Tibial nerve (tissue), 4 donors: ENCODE measurements around the gene ARTN. TPM values are rescaled to one million over a fixed set of nuclear protein-coding genes. Genes with fewer than 3 reads are reported as not detected.

Experiments used
- DNase-seq, 2 donors: peaks; one replicate each; pipeline ENCODE4 v3.0.0-alpha.2; 2019; ENCODE audit warnings: low spot score in 2 of 2
- H3K27ac ChIP-seq, 4 donors: fragments of 200-600 bp; sonication (generic) in 3 of 4; one replicate each; pipeline ENCODE4 v1.5.1; 2017 to 2019; ENCODE audit warnings: mild to moderate bottlenecking in 1 of 4
- H3K27me3 ChIP-seq, 2 donors: fragments of 200-600 bp; sonication (generic) in 1 of 2; one replicate each; pipeline versions ENCODE4 v1.5.1 to v1.6.0; 2017 to 2019
- H3K36me3 ChIP-seq, 3 donors: fragments of 200-600 bp; sonication (generic); one replicate each; pipeline ENCODE4 v1.5.1; 2018 to 2019
- H3K4me1 ChIP-seq, 4 donors: fragments of 200-600 bp; sonication (generic) in 3 of 4; one replicate each; pipeline ENCODE4 v1.5.1; 2017 to 2019
- H3K4me3 ChIP-seq, 4 donors: fragments of 200-600 bp; sonication (generic) in 3 of 4; one replicate each; pipeline ENCODE4 v1.5.1; 2017 to 2019; ENCODE audit warnings: mild to moderate bottlenecking in 1 of 4, moderate library complexity in 1 of 4
- H3K9me3 ChIP-seq, 4 donors: fragments of 200-600 bp; sonication (generic) in 3 of 4; one replicate each; pipeline ENCODE4 v1.5.1; 2017 to 2019
- EP300 ChIP-seq, 2 donors: sonication (generic); formaldehyde crosslinking; IDR thresholded peaks; one replicate each; pipeline ENCODE4 v1.6.1; 2017; ENCODE audit warnings: antibody characterized with exemption in 2 of 2, mild to moderate bottlenecking in 1 of 2
- POLR2A ChIP-seq, 2 donors: fragments of 450-650 bp; IDR thresholded peaks; one replicate each; pipeline ENCODE4 v1.6.1; 2017; ENCODE audit warnings: antibody characterized with exemption in 2 of 2, mild to moderate bottlenecking in 2 of 2, moderate library complexity in 2 of 2
- WGBS, 2 donors: methylation state at CpG; one replicate each; pipeline ENCODE4 v1.1.5; 2018; 5-methylcytosine and 5-hydroxymethylcytosine counted together
- total RNA-seq, 4 donors: library from RNA; depleted of rRNA; stranded (reverse); fragments of >200 nt; gene quantifications; one replicate each; pipeline ENCODE4 v1.1.0, GENCODE V29; 2016
- TF ChIP-seq, protein P1 (sequence below), 5 experiments: fragments of 200-600 bp in 3 of 5; fragments of 450-650 bp in 2 of 5; sonication (generic) in 3 of 5; IDR thresholded peaks; one replicate each; pipeline ENCODE4 v1.5.1; 2016 to 2019; ENCODE audit warnings: antibody characterized with exemption in 5 of 5, mild to moderate bottlenecking in 3 of 5, moderate library complexity in 2 of 5

Gene ARTN
- total RNA-seq, 4 donors from 2014 or later, result 0.66 to 1.4 TPM; not detected in 2

GRCh38 chr1:43946236-43947060, 12.8 kb downstream of the ARTN start, which contains the start of gene IPO13:
IPO13 (plus strand) TSS chr1:43946950; CDS start chr1:43947601, 651 bp downstream.
- H3K9me3 ChIP-seq, result no peaks in the 10 kb centered on the region
- H3K27ac ChIP-seq, result peak within 1 kb of the TSS; percentile 75 to 97 (median 94)
- 0% methylated on average over 40 to 41 of the region's 74 CpGs for WGBS, 2 donors
- no peaks in the 10 kb centered on the region for H3K27me3 ChIP-seq
- peaks cover 0 to 43% (median 24%) of the 10 kb centered on the region in 4 donors for H3K4me1 ChIP-seq
- H3K36me3 ChIP-seq, result peaks cover 0 to 22% (median 5%) of the 10 kb centered on the region in 3 donors
- peak; percentile 88 to 91 for DNase-seq
- H3K4me3 ChIP-seq, result peak within 1 kb of the TSS; percentile 44 to 79 (median 62)
- TF ChIP-seq, protein P1, sequence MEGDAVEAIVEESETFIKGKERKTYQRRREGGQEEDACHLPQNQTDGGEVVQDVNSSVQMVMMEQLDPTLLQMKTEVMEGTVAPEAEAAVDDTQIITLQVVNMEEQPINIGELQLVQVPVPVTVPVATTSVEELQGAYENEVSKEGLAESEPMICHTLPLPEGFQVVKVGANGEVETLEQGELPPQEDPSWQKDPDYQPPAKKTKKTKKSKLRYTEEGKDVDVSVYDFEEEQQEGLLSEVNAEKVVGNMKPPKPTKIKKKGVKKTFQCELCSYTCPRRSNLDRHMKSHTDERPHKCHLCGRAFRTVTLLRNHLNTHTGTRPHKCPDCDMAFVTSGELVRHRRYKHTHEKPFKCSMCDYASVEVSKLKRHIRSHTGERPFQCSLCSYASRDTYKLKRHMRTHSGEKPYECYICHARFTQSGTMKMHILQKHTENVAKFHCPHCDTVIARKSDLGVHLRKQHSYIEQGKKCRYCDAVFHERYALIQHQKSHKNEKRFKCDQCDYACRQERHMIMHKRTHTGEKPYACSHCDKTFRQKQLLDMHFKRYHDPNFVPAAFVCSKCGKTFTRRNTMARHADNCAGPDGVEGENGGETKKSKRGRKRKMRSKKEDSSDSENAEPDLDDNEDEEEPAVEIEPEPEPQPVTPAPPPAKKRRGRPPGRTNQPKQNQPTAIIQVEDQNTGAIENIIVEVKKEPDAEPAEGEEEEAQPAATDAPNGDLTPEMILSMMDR (IDR thresholded peaks at IDR 0.05), result peak; percentile 64 to 92 (median 87)
- TF ChIP-seq POLR2A (IDR thresholded peaks at IDR 0.05) (peak in 1 of 2 donors; percentile 53), EP300 (IDR thresholded peaks at IDR 0.05) (peak; percentile 54 to 91)

DNA sequence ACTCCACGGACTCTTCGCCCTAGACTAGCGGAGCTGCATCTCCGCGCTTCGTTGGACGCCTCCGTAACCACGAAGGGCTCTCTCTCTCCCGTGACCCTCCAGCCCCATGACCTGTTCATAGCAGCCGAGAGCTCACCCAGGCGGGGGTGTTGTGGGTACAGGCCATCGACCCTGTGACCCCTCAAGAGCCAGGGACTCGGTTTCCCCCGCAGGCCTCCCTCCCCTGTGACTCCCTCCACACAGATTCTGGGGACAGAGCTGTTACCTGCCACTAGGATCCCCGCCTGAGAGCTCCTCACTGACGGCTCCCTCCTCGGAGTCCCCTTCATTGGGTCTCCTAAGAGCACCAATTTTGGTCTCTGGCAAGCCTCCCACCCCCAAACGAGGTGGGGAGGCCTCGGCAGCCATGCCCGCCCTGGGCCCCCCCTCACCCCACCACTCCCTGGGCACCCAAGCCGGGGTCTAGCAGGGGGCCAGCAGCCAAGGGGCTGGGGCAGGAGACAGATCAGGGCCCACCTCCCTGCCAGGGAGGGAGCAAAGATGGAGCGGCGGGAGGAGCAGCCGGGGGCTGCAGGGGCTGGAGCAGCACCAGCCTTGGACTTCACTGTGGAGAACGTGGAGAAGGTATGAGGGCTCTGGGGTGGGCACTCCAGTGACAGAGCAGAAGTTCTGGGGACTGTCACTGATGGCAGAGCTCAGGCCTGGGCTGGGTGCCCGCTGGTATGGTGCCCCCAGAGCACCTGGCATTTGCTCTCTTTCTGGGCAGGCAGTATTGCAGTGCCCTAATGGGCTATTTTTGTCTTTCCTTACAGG, 13.7 kb downstream of the ARTN start:
- H3K36me3 ChIP-seq, result peaks cover 0 to 22% (median 5%) of the 10 kb centered on the region in 3 donors
- DNase-seq, result peak in 1 of 2 donors; percentile 21
- WGBS, 2 donors, result 5 to 6% methylated on average over 21 to 27 of the region's 27 CpGs

GRCh38 chr1:43947874-43948437, 14.4 kb downstream of the ARTN start:
- Histone ChIP-seq H3K9me3 (no peaks in the 10 kb centered on the region), H3K4me3 (peak overlapping the region; percentile 44 to 79 (median 62)), H3K4me1 (peaks cover 0 to 46% (median 24%) of the 10 kb centered on the region in 4 donors), H3K36me3 (peaks cover 0 to 22% (median 5%) of the 10 kb centered on the region in 3 donors), H3K27ac (peak overlapping the region in 3 of 4 donors; percentile 75 to 97 (median 94)), H3K27me3 (no peaks in the 10 kb centered on the region)
- no peak for DNase-seq
- TF ChIP-seq, protein P1 (IDR thresholded peaks at IDR 0.05), result no peak
- no peak for TF ChIP-seq EP300 (IDR thresholded peaks at IDR 0.05)
- no peak for TF ChIP-seq POLR2A (IDR thresholded peaks at IDR 0.05)
- 17 to 21% methylated on average over 3 of the region's 3 CpGs for WGBS, 2 donors

More for the DNA sequence above, 13.7 kb downstream of the ARTN start:
- peaks cover 0 to 43% (median 24%) of the 10 kb centered on the region in 4 donors for H3K4me1 ChIP-seq
- H3K9me3 ChIP-seq, result no peaks in the 10 kb centered on the region
- peak overlapping the region; percentile 75 to 97 (median 94) for H3K27ac ChIP-seq
- no peaks in the 10 kb centered on the region for H3K27me3 ChIP-seq
- TF ChIP-seq, protein P1 (IDR thresholded peaks at IDR 0.05), result no peak
- H3K4me3 ChIP-seq, result peak overlapping the region; percentile 44 to 79 (median 62)

DNA sequence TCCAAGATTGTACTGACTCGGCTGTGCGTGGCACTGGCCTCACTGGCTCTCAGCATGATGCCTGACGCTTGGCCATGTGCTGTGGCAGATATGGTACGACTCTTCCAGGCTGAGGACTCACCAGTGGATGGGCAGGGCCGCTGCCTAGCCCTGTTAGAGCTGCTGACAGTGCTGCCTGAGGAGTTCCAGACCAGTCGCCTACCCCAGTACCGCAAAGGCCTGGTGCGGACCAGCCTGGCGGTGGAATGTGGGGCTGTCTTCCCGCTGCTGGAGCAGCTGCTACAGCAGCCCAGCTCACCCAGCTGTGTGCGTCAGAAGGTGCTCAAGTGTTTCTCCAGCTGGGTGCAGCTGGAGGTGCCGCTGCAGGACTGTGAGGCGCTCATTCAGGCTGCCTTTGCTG, 16.1 kb downstream of the ARTN start:
- H3K4me1 ChIP-seq, result peaks cover 0 to 55% (median 24%) of the 10 kb centered on the region in 4 donors
- WGBS, 2 donors, result 85 to 88% methylated on average over 9 to 13 of the region's 13 CpGs

More for the DNA sequence above, 16.1 kb downstream of the ARTN start:
- Histone ChIP-seq H3K36me3 (peaks cover 0 to 22% (median 5%) of the 10 kb centered on the region in 3 donors), H3K27ac (no peak overlapping the region), H3K4me3 (no peak overlapping the region), H3K27me3 (no peaks in the 10 kb centered on the region), H3K9me3 (no peaks in the 10 kb centered on the region)
- DNase-seq, result no peak
- TF ChIP-seq POLR2A (IDR thresholded peaks at IDR 0.05) (no peak), EP300 (IDR thresholded peaks at IDR 0.05) (no peak)
- TF ChIP-seq, protein P1 (IDR thresholded peaks at IDR 0.05), result no peak
